ENCODE results near the gene PI4K2B. TPM values are rescaled to one million over a fixed set of nuclear protein-coding genes. Genes with fewer than 3 reads are reported as not detected.

PI4K2B gene
- 10 to 100 TPM; 20.6 to 34.7 TPM for total RNA-seq
- 10 to 100 TPM; 12.3 to 18.2 TPM for polyA plus RNA-seq

DNA sequence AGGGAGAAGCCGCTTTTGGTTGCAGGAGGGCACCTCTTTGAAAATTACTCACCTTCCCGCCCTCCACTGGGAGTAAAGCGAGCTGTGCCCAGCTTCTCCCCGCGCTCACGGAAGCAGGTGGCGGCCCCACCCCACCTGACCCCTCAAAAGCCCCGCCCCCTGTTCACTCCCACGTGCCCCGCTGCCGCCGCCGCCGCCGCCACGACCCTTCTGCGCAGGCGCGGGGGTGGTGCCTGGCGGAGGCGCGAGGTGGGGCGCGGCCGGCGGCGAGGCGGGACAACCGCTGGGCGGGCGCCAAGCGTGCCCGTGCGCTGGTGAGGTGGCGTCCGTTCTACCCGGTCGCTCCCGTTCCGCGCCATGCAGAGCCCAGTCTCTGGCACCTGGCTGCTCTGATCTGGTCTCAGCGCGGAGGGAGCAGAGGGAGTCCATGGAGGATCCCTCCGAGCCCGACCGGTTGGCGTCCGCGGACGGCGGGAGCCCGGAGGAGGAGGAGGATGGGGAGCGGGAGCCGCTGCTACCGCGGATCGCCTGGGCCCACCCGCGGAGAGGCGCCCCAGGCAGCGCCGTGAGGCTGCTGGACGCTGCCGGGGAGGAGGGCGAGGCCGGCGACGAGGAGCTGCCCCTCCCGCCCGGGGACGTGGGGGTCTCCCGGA lies at the start of gene PI4K2B:
Gene PI4K2B (plus strand): TSS at position 297 of the 653 bp plus-strand sequence. CDS start 131 bp downstream, at position 428.
- Histone ChIP-seq H3K36me3 (ENCODE audit: control insufficient read depth in 4 of 4, insufficient read depth in 3 of 4, low read depth in 1 of 4, low read length in 3 of 4) (no peaks in the 10 kb centered on the region), H3K27me3 (ENCODE audit: control insufficient read depth in 4 of 4, insufficient read depth in 4 of 4, low read length in 3 of 4) (no peaks in the 10 kb centered on the region), H3K9ac (ENCODE audit: low read depth in 1 of 2, low read length in 2 of 2) (peak within 1 kb of the TSS; percentile 76 to 86), H3K4me3 (ENCODE audit: low read depth in 1 of 3, low read length in 3 of 3) (peak within 1 kb of the TSS; percentile 89 to 95 (median 94)), H3K27ac (ENCODE audit: low read depth in 1 of 2, low read length in 2 of 2) (peak within 1 kb of the TSS; percentile 99 to 100), H3K9me3 (ENCODE audit: control insufficient read depth in 4 of 4, low read length in 3 of 4) (no peaks in the 10 kb centered on the region), H3K4me1 (ENCODE audit: control insufficient read depth in 4 of 4, insufficient read depth in 4 of 4, low read length in 3 of 4) (peaks cover 3 to 25% (median 14%) of the 10 kb centered on the region in 4 donors)
- no peak for TF ChIP-seq YY1 (IDR thresholded peaks at IDR 0.05)
- TF ChIP-seq RXRA (IDR thresholded peaks at IDR 0.05), result peak; percentile 15 to 43
- no peak for TF ChIP-seq HNF4A (conservative IDR thresholded peaks at IDR 0.05)
- TF ChIP-seq, protein P1, sequence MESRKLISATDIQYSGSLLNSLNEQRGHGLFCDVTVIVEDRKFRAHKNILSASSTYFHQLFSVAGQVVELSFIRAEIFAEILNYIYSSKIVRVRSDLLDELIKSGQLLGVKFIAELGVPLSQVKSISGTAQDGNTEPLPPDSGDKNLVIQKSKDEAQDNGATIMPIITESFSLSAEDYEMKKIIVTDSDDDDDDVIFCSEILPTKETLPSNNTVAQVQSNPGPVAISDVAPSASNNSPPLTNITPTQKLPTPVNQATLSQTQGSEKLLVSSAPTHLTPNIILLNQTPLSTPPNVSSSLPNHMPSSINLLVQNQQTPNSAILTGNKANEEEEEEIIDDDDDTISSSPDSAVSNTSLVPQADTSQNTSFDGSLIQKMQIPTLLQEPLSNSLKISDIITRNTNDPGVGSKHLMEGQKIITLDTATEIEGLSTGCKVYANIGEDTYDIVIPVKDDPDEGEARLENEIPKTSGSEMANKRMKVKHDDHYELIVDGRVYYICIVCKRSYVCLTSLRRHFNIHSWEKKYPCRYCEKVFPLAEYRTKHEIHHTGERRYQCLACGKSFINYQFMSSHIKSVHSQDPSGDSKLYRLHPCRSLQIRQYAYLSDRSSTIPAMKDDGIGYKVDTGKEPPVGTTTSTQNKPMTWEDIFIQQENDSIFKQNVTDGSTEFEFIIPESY (IDR thresholded peaks at IDR 0.05), result no peak
- TF ChIP-seq JUND (IDR thresholded peaks at IDR 0.05), result no peak
- TF ChIP-seq, protein P2, sequence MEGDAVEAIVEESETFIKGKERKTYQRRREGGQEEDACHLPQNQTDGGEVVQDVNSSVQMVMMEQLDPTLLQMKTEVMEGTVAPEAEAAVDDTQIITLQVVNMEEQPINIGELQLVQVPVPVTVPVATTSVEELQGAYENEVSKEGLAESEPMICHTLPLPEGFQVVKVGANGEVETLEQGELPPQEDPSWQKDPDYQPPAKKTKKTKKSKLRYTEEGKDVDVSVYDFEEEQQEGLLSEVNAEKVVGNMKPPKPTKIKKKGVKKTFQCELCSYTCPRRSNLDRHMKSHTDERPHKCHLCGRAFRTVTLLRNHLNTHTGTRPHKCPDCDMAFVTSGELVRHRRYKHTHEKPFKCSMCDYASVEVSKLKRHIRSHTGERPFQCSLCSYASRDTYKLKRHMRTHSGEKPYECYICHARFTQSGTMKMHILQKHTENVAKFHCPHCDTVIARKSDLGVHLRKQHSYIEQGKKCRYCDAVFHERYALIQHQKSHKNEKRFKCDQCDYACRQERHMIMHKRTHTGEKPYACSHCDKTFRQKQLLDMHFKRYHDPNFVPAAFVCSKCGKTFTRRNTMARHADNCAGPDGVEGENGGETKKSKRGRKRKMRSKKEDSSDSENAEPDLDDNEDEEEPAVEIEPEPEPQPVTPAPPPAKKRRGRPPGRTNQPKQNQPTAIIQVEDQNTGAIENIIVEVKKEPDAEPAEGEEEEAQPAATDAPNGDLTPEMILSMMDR (IDR thresholded peaks at IDR 0.05; ENCODE audit: low read depth, low read length, missing input control), result no peak
- no peak for TF ChIP-seq NR2F2 (IDR thresholded peaks at IDR 0.05)
- peak in 1 of 2 donors; percentile 10 for TF ChIP-seq RAD21 (IDR thresholded peaks at IDR 0.05)
- TF ChIP-seq, protein P3, sequence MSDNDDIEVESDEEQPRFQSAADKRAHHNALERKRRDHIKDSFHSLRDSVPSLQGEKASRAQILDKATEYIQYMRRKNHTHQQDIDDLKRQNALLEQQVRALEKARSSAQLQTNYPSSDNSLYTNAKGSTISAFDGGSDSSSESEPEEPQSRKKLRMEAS (IDR thresholded peaks at IDR 0.05), result peak; percentile 56
- TF ChIP-seq EGR1 (IDR thresholded peaks at IDR 0.05; ENCODE audit: low read depth in 2 of 2), result no peak
- TF ChIP-seq FOXA2 (IDR thresholded peaks at IDR 0.05), result no peak
- TF ChIP-seq, protein P4, sequence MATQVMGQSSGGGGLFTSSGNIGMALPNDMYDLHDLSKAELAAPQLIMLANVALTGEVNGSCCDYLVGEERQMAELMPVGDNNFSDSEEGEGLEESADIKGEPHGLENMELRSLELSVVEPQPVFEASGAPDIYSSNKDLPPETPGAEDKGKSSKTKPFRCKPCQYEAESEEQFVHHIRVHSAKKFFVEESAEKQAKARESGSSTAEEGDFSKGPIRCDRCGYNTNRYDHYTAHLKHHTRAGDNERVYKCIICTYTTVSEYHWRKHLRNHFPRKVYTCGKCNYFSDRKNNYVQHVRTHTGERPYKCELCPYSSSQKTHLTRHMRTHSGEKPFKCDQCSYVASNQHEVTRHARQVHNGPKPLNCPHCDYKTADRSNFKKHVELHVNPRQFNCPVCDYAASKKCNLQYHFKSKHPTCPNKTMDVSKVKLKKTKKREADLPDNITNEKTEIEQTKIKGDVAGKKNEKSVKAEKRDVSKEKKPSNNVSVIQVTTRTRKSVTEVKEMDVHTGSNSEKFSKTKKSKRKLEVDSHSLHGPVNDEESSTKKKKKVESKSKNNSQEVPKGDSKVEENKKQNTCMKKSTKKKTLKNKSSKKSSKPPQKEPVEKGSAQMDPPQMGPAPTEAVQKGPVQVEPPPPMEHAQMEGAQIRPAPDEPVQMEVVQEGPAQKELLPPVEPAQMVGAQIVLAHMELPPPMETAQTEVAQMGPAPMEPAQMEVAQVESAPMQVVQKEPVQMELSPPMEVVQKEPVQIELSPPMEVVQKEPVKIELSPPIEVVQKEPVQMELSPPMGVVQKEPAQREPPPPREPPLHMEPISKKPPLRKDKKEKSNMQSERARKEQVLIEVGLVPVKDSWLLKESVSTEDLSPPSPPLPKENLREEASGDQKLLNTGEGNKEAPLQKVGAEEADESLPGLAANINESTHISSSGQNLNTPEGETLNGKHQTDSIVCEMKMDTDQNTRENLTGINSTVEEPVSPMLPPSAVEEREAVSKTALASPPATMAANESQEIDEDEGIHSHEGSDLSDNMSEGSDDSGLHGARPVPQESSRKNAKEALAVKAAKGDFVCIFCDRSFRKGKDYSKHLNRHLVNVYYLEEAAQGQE (IDR thresholded peaks at IDR 0.05), result no peak
- TF ChIP-seq HNF4G (IDR thresholded peaks at IDR 0.05), result no peak
- no peak for TF ChIP-seq FOXA1 (IDR thresholded peaks at IDR 0.05)
- TF ChIP-seq TAF1 (conservative IDR thresholded peaks at IDR 0.05), result no peak
- peak; percentile 15 for TF ChIP-seq SP1 (IDR thresholded peaks at IDR 0.05)
- no peak for TF ChIP-seq GABPA (IDR thresholded peaks at IDR 0.05 in 1 of 2, conservative IDR thresholded peaks at IDR 0.05 in 1 of 2)
- TF ChIP-seq, protein P5, sequence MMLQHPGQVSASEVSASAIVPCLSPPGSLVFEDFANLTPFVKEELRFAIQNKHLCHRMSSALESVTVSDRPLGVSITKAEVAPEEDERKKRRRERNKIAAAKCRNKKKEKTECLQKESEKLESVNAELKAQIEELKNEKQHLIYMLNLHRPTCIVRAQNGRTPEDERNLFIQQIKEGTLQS (IDR thresholded peaks at IDR 0.05), result no peak
- WGBS, result under 1% methylated on average over 72 of the region's 72 CpGs
- DNase-seq (ENCODE audit: low spot score), result peak; percentile 91

All from liver (tissue), 9 donors.